AG04449 (cell line): ENCODE results near the gene OR5AR1.

Experiments
- CTCF ChIA-PET: fragments of 350-600 bp; formaldehyde crosslinking; extraction: SDS; loops from one replicate; lab custom pipeline; 2021; ENCODE audit warnings: antibody characterized with exemption; lab: Yijun Ruan, JAX
- POLR2A ChIA-PET: fragments of 400-600, 350-600 bp; formaldehyde crosslinking; extraction: SDS; loops from one replicate; lab custom pipeline; 2020; ENCODE audit warnings: antibody characterized with exemption, inconsistent platforms; lab: Yijun Ruan, JAX
- DNase-seq: peaks from one replicate; pipeline ENCODE4 v3.0.0-alpha.2; 2010; ENCODE audit warnings: low read depth, low spot score
- H3K4me3 ChIP-seq: 2 replicates; pipeline ENCODE4 v1.5.1; 2011; ENCODE audit warnings: low read depth, mild to moderate bottlenecking, control low read depth, low read length
- TF ChIP-seq, protein P1 (sequence below): IDR thresholded peaks from one replicate; pipeline ENCODE4 v1.5.1; 2011; ENCODE audit warnings: mild to moderate bottlenecking, moderate library complexity, low read length, control low read depth, inconsistent platforms; ENCODE audit not compliant: insufficient read depth; ENCODE audit errors: missing control alignments

The OR5AR1 gene

GRCh38 chr11:56663386-56663785, at the start of gene OR5AR1:
TSS of gene OR5AR1 (plus strand) at chr11:56663686. CDS start at chr11:56663686, 0 bp downstream.
- POLR2A ChIA-PET = no interaction called here
- CTCF ChIA-PET = no interaction called here
- TF ChIP-seq, protein P1, sequence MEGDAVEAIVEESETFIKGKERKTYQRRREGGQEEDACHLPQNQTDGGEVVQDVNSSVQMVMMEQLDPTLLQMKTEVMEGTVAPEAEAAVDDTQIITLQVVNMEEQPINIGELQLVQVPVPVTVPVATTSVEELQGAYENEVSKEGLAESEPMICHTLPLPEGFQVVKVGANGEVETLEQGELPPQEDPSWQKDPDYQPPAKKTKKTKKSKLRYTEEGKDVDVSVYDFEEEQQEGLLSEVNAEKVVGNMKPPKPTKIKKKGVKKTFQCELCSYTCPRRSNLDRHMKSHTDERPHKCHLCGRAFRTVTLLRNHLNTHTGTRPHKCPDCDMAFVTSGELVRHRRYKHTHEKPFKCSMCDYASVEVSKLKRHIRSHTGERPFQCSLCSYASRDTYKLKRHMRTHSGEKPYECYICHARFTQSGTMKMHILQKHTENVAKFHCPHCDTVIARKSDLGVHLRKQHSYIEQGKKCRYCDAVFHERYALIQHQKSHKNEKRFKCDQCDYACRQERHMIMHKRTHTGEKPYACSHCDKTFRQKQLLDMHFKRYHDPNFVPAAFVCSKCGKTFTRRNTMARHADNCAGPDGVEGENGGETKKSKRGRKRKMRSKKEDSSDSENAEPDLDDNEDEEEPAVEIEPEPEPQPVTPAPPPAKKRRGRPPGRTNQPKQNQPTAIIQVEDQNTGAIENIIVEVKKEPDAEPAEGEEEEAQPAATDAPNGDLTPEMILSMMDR = no peak
- no peak for DNase-seq
- H3K4me3 ChIP-seq = no peak within 1 kb of the TSS

DNA sequence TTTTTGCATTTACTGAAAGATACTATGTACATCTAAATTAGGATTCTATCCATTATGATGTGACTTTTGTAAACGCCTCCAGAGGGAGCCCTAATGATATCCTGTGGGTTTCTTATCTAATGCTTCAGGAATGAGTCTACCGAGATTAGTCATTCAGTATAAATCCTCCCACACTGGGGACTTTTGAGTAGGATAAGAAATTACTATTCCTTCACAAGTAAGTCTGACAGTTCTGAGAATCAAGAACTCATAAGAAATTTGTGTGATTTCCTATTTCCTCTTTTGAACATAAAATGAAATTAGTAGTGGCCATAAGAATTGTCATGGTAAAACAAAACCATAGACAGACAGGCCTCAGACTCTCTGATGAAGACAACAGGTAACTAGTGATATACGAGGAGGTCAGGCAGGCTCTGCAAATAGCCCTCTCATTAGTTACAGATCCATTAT, 38.8 kb upstream of the OR5AR1 start:
- ChIA-PET POLR2A (no interaction called here), CTCF (no interaction called here)
- H3K4me3 ChIP-seq = no peak overlapping the region
- DNase-seq = no peak
- TF ChIP-seq, protein P1 = no peak

DNA sequence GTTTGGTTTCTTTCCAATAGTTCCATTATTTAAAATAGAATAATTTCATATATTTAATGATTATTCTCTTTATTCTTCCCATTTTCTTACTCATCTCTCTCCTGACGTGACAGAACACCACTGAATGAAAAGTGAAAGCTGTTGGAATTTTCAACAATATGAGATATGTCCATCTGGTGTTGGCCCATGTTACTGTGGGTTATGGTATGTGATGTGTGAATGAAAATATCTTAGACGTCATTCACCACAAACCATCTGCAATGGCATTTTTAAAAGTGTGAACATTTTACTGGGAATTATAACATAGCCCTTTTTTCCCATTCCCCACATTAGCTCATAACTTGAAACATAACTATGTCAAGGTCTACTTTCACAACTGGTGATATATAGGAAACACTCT, 37.5 kb upstream of the OR5AR1 start:
- ChIA-PET CTCF (no interaction called here), POLR2A (no interaction called here)
- no peak for DNase-seq
- TF ChIP-seq, protein P1 = no peak
- H3K4me3 ChIP-seq = no peak overlapping the region

DNA sequence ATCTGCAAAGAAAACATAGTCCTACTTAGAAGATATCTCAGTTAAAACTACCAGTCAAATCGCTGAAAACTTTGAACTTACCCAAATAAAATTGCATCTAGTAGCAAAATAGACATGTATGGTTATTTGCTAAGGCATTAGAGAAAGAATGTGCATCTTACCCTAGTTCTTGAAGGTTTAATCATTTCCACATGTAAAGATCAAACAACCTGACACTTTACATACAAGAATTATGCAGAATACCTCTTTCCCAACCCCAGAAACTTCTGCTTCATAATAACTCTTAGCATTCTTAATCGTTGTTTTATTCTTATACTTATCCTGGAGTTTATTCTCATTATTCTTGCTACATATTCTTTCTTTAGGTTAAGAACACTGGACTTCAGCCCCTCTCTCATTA, 31.2 kb upstream of the OR5AR1 start:
- TF ChIP-seq, protein P1 = no peak
- DNase-seq = no peak
- POLR2A ChIA-PET = no interaction called here
- CTCF ChIA-PET = no interaction called here
- no peak overlapping the region for H3K4me3 ChIP-seq

DNA sequence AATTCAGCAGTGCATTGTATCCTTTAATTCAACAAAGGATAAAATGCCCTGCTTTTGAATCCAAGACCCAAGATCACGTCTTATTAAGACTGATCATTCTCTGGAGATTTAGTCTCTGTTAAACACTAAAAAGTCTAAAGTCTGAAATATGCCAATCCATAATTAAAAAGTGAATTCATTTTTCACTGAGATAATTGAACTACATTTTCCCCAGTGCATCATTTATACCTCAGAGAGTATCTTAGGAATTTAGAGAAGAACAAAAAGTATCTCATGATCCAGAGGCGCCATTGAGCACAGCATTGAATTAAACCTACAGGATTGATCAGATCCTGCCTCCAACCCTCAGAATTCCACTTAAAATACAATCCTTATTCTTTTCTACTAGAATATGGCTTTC, 26.6 kb upstream of the OR5AR1 start:
- ChIA-PET POLR2A (no interaction called here), CTCF (no interaction called here)
- no peak overlapping the region for H3K4me3 ChIP-seq
- TF ChIP-seq, protein P1 = no peak
- DNase-seq = no peak

GRCh38 chr11:56637500-56637899, 26.0 kb upstream of the OR5AR1 start:
- no peak for DNase-seq
- ChIA-PET CTCF (no interaction called here), POLR2A (no interaction called here)
- H3K4me3 ChIP-seq = no peak overlapping the region
- TF ChIP-seq, protein P1 = no peak
